Activated CD8-positive, alpha-beta memory T cell treated with anti-CD3 and anti-CD28 coated beads, Interleukin-2, amount 50 U/mL, for 4 hours (primary cell): ENCODE results near the gene DAPP1.

Experiments used
- DNase-seq: peaks from one replicate; pipeline ENCODE4 v3.0.0-alpha.2; 2020

The DAPP1 gene

GRCh38 chr4:99857307-99857706 is 40.7 kb downstream of the DAPP1 start:
- no peak for DNase-seq

DNA sequence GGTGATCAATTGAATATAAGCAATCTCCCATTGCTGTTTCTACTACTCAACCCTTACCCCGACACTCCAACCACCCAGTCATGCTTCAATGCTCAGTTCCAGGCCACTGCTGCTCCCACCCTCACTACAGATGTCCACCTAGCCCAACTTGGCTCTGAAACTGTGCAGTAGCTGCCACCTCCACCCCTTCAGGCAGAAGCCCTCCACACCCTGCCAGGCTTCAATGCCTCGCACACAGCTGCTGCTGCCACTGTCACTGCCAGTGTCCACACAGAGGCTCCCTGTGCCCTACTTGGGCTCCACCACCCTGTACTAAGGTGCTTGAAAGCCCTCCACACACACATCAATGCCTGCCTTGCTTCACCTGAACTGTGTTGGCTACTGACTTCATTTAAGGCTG is 43.0 kb downstream of the DAPP1 start:
- DNase-seq = no peak

DNA sequence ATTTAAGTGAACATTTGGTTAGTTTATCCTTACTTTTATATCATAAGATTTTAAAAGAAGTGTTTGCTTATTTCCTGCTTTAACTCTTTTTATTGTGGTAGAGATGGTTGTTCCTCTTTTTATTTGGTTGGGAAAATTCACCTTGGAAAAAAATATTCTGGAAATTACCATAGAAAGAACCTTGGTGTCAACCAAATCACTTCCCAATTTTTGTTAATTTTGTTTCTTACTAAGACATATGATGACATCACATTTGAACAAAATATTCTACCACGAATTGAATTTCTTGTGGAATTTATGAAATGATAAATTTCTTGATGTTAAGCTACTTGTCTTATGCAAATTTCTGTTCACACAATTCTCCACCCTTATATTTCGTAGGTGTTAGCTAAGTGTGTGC is 43.9 kb downstream of the DAPP1 start:
- DNase-seq = no peak

GRCh38 chr4:99861120-99861905 is 44.7 kb downstream of the DAPP1 start:
- no peak for DNase-seq

DNA sequence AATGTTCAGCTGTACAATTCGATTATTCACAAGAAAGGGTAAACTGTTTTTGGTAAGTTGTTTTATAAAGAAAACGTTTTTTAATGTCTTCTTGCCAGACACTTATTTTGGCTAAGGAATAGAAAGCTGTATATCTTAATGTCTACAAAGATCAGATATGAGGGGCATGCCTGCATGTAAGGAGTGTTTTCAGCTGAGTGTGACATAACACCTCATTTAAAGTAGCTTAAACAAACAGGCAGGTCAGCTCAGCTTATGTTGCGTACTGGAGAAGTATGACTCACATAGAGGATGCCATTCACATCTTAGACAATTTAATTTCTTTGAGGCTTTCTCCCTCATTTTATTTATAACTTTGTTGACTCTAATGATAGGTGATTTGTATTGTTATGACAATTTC is 47.2 kb downstream of the DAPP1 start:
- no peak for DNase-seq

DNA sequence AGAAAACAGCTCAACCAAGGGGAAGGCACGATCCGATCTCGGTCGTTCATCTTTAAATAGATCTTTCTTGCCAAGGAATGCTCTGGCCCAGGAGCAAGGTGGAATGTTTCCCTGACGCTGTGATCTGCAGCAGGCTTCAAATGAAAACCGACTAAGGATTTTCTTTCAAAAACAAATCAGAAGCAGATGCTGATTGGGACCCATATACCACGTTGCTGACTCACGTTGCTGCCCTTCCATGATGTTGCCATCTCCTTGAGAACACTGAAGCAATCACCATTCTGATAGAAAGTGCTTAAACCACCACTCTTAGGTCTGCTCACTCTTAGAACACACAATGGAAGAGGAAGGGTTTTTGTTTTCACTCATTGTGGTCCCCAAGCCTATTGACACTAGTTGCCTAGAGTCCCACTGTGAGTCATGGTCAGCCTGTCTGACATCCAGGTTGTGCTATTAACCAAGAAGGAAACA is 51.5 kb downstream of the DAPP1 start:
- DNase-seq = no peak

- DNase-seq = no peak
Observed at GRCh38 chr4:99872570-99872969, 55.9 kb downstream of the DAPP1 start.

GRCh38 chr4:99875071-99875470 is 58.4 kb downstream of the DAPP1 start:
- DNase-seq = no peak

DNA sequence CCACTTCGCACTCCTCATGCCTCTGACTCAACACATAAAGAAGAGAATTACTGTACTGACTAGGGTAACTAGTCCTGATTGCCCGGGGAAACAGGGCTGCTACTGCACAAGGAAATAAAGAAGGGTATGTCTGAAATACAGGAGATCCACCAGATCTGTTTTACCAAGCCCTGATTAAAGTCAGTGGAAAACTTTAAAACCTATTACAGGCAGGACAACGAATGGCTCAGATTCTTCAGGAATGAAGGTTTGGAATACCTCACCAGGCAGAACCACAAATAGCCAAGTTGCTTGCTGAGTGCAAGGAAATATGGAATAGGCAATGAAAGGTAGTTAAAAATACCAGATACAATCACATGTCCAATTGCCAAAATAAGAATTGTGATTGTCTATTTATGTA is 60.3 kb downstream of the DAPP1 start:
- no peak for DNase-seq

DNA sequence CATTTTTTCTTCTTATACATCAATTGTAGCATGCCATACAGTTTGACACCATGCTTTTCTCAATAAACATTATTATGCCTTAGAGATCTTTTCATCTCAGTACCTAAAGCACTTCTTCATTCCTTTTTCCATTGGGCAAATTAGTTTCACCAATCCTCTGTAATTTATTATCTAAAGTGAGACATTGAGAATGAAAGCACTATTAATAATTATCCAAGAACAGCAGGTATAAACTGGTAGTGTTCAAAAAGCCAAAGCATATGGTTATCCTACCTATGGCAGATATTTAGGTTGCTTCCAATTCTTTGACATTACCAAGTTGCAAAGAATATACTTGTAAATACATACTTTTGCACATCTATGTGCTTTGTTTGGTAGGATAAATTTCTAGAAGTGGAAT is 62.0 kb downstream of the DAPP1 start:
- DNase-seq = no peak

GRCh38 chr4:99879458-99879857 is 62.8 kb downstream of the DAPP1 start:
- DNase-seq = no peak

- DNase-seq = no peak
Observed at GRCh38 chr4:99885063-99885664, 68.5 kb downstream of the DAPP1 start.

- no peak for DNase-seq
Observed at GRCh38 chr4:99885687-99886086, 69.1 kb downstream of the DAPP1 start.

- no peak for DNase-seq
Observed at GRCh38 chr4:99886146-99886545, 69.5 kb downstream of the DAPP1 start.

- no peak for DNase-seq
Observed at GRCh38 chr4:99887837-99888236, 71.2 kb downstream of the DAPP1 start.

GRCh38 chr4:99891351-99891750 is 74.7 kb downstream of the DAPP1 start:
- DNase-seq = no peak

DNA sequence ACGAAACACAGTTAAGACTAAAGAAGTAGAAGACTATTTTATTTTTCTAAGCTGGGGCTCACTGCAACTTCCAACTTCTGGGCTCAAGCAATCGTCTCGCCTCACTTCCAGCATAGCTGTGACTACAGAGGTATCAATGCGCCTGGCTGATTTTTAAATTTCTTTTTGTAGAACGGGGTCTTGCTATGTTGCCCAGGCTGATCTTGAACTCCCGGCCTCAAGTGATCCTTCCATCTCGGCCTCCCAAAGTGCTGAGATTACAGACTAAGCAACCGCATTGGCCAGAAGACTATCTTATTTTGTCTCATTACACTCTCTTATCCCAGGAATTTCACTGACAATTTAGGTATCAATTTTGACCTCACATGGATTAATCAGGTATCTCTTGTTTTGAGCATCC is 76.4 kb downstream of the DAPP1 start:
- DNase-seq = no peak

- DNase-seq = no peak
Observed at GRCh38 chr4:99893839-99894160, 77.2 kb downstream of the DAPP1 start.

GRCh38 chr4:99894161-99894997 is 77.8 kb downstream of the DAPP1 start, which contains the start of gene LAMTOR3:
TSS of gene LAMTOR3 (minus strand) at chr4:99894427. CDS start at chr4:99893963, 464 bp downstream.
- peak; percentile 85 for DNase-seq

- DNase-seq = no peak
Observed at GRCh38 chr4:99894998-99895397, 78.4 kb downstream of the DAPP1 start.

DNA sequence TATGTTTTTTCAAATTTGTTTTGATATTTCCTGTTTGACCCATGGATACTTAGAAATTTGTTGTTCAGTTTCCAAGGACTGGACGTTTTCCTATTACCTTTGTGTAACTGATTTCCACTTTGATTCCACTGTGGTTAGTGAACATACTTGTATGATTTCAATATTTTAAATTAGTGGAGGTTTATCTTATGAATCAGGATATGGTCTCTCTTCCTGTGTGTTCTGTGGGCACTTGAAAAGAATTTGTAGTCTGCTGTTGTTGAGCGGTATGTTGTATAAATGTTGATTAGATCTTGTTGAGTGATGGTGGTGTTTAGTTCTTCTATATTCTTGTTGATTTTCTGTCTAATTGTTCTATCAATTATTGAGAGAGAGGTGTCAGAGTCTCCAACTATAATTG is 98.8 kb downstream of the DAPP1 start:
- no peak for DNase-seq

- DNase-seq = no peak
Observed at GRCh38 chr4:99917575-99917974, 100.9 kb downstream of the DAPP1 start.

DNA sequence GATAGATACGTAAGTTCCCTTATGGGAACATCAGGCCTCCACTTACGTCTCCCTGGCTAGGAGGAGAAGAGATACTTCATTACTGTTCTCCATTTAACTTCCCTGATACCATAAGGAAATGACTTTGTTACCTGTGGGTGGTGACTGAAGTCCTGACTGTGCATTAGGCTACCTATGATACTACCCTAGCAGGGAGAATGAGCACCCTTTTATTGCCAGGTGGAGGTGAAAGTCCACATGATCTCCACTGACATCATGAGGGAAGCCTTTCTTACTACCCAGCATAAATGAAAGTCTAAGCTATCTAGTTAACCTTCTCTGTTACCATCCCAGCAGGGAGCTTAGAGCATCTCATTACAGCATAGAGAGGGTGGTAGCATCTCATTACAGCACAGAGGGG is 102.0 kb downstream of the DAPP1 start:
- DNase-seq = no peak
